H9 (cell line): ENCODE measurements around the gene ALLC. TPM values are rescaled to one million over a fixed set of nuclear protein-coding genes. Genes with fewer than 3 reads are reported as not detected.

ENCODE experiments used
- DNase-seq: peaks from one replicate; pipeline ENCODE4 v3.0.0-alpha.2; 2017
- H2AFZ ChIP-seq: one replicate; pipeline ENCODE4 v1.6.1; 2013; ENCODE audit warnings: mild to moderate bottlenecking, low read length, control low read depth, moderate library complexity
- H2AK5ac ChIP-seq: 2 replicates; pipeline ENCODE4 v1.6.1; 2013; ENCODE audit warnings: low read length, control low read depth, mixed read lengths; ENCODE audit not compliant: insufficient read length
- H2BK120ac ChIP-seq: one replicate; pipeline ENCODE4 v1.6.1; 2013; ENCODE audit warnings: low read depth, mild to moderate bottlenecking, low read length, control low read depth, inconsistent platforms; ENCODE audit not compliant: poor library complexity, severe bottlenecking
- H2BK12ac ChIP-seq: 2 replicates; pipeline ENCODE4 v1.6.1; 2013; ENCODE audit warnings: low read length, control low read depth, mixed read lengths, low read depth; ENCODE audit not compliant: insufficient read length
- H2BK15ac ChIP-seq: 2 replicates; pipeline ENCODE4 v1.6.1; 2013; ENCODE audit warnings: low read depth, low read length, control low read depth
- H2BK20ac ChIP-seq: one replicate; pipeline ENCODE4 v1.6.1; 2013; ENCODE audit warnings: low read depth, mild to moderate bottlenecking, low read length, control low read depth, inconsistent platforms; ENCODE audit not compliant: poor library complexity, severe bottlenecking
- H2BK5ac ChIP-seq: 2 replicates; pipeline ENCODE4 v1.6.1; 2013; ENCODE audit warnings: low read length, control low read depth, mixed read lengths; ENCODE audit not compliant: insufficient read length
- H3K14ac ChIP-seq: 2 replicates; pipeline ENCODE4 v1.6.1; 2013; ENCODE audit warnings: low read length, control low read depth; ENCODE audit not compliant: insufficient read depth
- H3K18ac ChIP-seq: 2 replicates; pipeline ENCODE4 v1.6.1; 2013; ENCODE audit warnings: low read depth, mild to moderate bottlenecking, mixed read lengths, low read length, control low read depth; ENCODE audit not compliant: insufficient read length
- H3K23ac ChIP-seq: 2 replicates; pipeline ENCODE4 v1.6.1; 2013; ENCODE audit warnings: low read length, control low read depth, mixed read lengths, low read depth; ENCODE audit not compliant: insufficient read length
- H3K23me2 ChIP-seq: 2 replicates; pipeline ENCODE4 v1.6.1; 2013; ENCODE audit warnings: low read depth, mild to moderate bottlenecking, mixed read lengths, low read length, control low read depth; ENCODE audit not compliant: insufficient read length, poor library complexity, severe bottlenecking
- H3K27ac ChIP-seq: 2 replicates; pipeline ENCODE4 v1.5.1; 2013; ENCODE audit warnings: low read length, control low read depth, mixed read lengths, low read depth; ENCODE audit not compliant: insufficient read length
- H3K27me3 ChIP-seq: 2 replicates; pipeline ENCODE4 v1.6.1; 2013; ENCODE audit warnings: low read length, control low read depth, inconsistent platforms; ENCODE audit not compliant: insufficient read depth
- H3K4ac ChIP-seq: 2 replicates; pipeline ENCODE4 v1.6.1; 2013; ENCODE audit warnings: low read depth, mild to moderate bottlenecking, control low read depth, inconsistent platforms, low read length, moderate library complexity
- H3K4me1 ChIP-seq: 2 replicates; pipeline ENCODE4 v1.6.1; 2013; ENCODE audit warnings: low read length, control low read depth, inconsistent platforms; ENCODE audit not compliant: insufficient read depth
- H3K4me2 ChIP-seq: 2 replicates; pipeline ENCODE4 v1.6.1; 2013; ENCODE audit warnings: low read length, control low read depth, mixed read lengths; ENCODE audit not compliant: insufficient read length, insufficient read depth
- H3K56ac ChIP-seq: 2 replicates; pipeline ENCODE4 v1.6.1; 2013; ENCODE audit warnings: low read depth, mild to moderate bottlenecking, mixed read lengths, low read length, control low read depth; ENCODE audit not compliant: insufficient read length
- H3K79me1 ChIP-seq: 2 replicates; pipeline ENCODE4 v1.6.1; 2013; ENCODE audit warnings: low read depth, mild to moderate bottlenecking, moderate library complexity, low read length, control low read depth, inconsistent platforms; ENCODE audit not compliant: insufficient read depth, poor library complexity, severe bottlenecking
- H3K79me2 ChIP-seq: 2 replicates; pipeline ENCODE4 v1.6.1; 2013; ENCODE audit warnings: low read length, control low read depth, inconsistent platforms; ENCODE audit not compliant: insufficient read depth
- H3K9ac ChIP-seq: 2 replicates; pipeline ENCODE4 v1.6.1; 2013; ENCODE audit warnings: low read length, control low read depth, mixed read lengths; ENCODE audit not compliant: insufficient read length; ENCODE audit errors: extremely low read depth
- H3K9me3 ChIP-seq: one replicate; pipeline ENCODE4 v1.6.1; 2013; ENCODE audit warnings: low read depth, low read length, inconsistent platforms; ENCODE audit not compliant: control insufficient read depth
- H3T11ph ChIP-seq: one replicate; pipeline ENCODE4 v1.6.1; 2013; ENCODE audit warnings: mild to moderate bottlenecking, low read length, control low read depth, inconsistent platforms
- H4K20me1 ChIP-seq: one replicate; pipeline ENCODE4 v1.6.1; 2013; ENCODE audit not compliant: control insufficient read depth, insufficient read length, insufficient read depth
- H4K5ac ChIP-seq: 2 replicates; pipeline ENCODE4 v1.6.1; 2013; ENCODE audit warnings: low read depth, mild to moderate bottlenecking, mixed read lengths, low read length, control low read depth; ENCODE audit not compliant: insufficient read length
- H4K8ac ChIP-seq: replicated peaks from 2 replicates; pipeline ENCODE4 v1.6.1; 2013; ENCODE audit warnings: low read length, control low read depth, mixed read lengths, low read depth; ENCODE audit not compliant: insufficient read length
- H4K91ac ChIP-seq: 2 replicates; pipeline ENCODE4 v1.6.1; 2013; ENCODE audit warnings: low read depth, mild to moderate bottlenecking, moderate library complexity, mixed read lengths, low read length, control low read depth; ENCODE audit not compliant: insufficient read length
- H3K27ac Mint-ChIP-seq, 3 experiments: 2 replicates in 2 of 3; 3 replicates in 1 of 3; pipeline ENCODE4 v1.8.0; 2020 to 2021; ENCODE audit warnings: mixed read lengths in 3 of 3, mild to moderate bottlenecking in 1 of 3, moderate library complexity in 1 of 3
- H3K27me3 Mint-ChIP-seq: 2 replicates; pipeline ENCODE4 v1.8.0; 2021; ENCODE audit warnings: low read depth, mild to moderate bottlenecking, moderate library complexity, mixed read lengths
- H3K36me3 Mint-ChIP-seq, 3 experiments: 2 replicates in 2 of 3; 3 replicates in 1 of 3; pipeline ENCODE4 v1.8.0; 2020 to 2021; ENCODE audit warnings: low read depth in 3 of 3, mixed read lengths in 3 of 3; ENCODE audit not compliant: insufficient read depth in 1 of 3
- H3K4me1 Mint-ChIP-seq, 2 experiments: 2 replicates each; pipeline ENCODE4 v1.8.0; 2020; ENCODE audit warnings: mixed read lengths in 2 of 2
- H3K4me3 Mint-ChIP-seq, 2 experiments: 2 replicates in 1 of 2; 3 replicates in 1 of 2; pipeline ENCODE4 v1.8.0; 2020 to 2021; ENCODE audit warnings: mild to moderate bottlenecking in 2 of 2, mixed read lengths in 2 of 2, moderate library complexity in 1 of 2
- H3K9me3 Mint-ChIP-seq, 2 experiments: 2 replicates in 1 of 2; 3 replicates in 1 of 2; pipeline ENCODE4 v1.8.0; 2020; ENCODE audit warnings: mild to moderate bottlenecking in 2 of 2, mixed read lengths in 2 of 2, moderate library complexity in 1 of 2
- WGBS: extraction: QIAGEN DNeasy Blood & Tissue Kit; methylation state at CpG from one replicate; pipeline ENCODE4 v1.1.7; 2013; ENCODE audit warnings: missing lambda C conversion rate, low lambda C conversion rate, mixed read lengths; ENCODE audit not compliant: insufficient read length; ENCODE audit errors: extremely low coverage; 5-methylcytosine and 5-hydroxymethylcytosine counted together
- total RNA-seq: library from RNA; stranded (reverse); gene quantifications from 2 replicates; pipeline ENCODE4 v1.2.1, GENCODE V29; 2021
- TF ChIP-seq, protein P1 (sequence below): fragments of 200-600 bp; sonication (generic); conservative IDR thresholded peaks from 3 replicates; pipeline ENCODE4 v1.8.0; 2021; ENCODE audit warnings: antibody characterized with exemption, mild to moderate bottlenecking

Gene ALLC
- total RNA-seq, 1 experiment from 2014 or later, result not detected

GRCh38 chr2:3630631-3631030 lies 27.4 kb upstream of the ALLC start:
- no peak overlapping the region for H3K4ac ChIP-seq
- Mint-ChIP-seq H3K36me3 (no peaks in the 10 kb centered on the region), H3K27me3 (peaks cover 19% of the 10 kb centered on the region), H3K4me3 (no peak overlapping the region), H3K27ac (peak overlapping the region in 1 of 3 experiments; percentile 70; a peak in 1 of 7 replicates), H3K4me1 (peaks cover 13 to 24% of the 10 kb centered on the region in 2 experiments), H3K9me3 (no peaks in the 10 kb centered on the region)
- H3K4me2 ChIP-seq, result no peak overlapping the region
- H2BK120ac ChIP-seq, result no peak overlapping the region
- H2BK20ac ChIP-seq, result no peak overlapping the region
- H3K23me2 ChIP-seq, result no peaks in the 10 kb centered on the region
- TF ChIP-seq, protein P1, sequence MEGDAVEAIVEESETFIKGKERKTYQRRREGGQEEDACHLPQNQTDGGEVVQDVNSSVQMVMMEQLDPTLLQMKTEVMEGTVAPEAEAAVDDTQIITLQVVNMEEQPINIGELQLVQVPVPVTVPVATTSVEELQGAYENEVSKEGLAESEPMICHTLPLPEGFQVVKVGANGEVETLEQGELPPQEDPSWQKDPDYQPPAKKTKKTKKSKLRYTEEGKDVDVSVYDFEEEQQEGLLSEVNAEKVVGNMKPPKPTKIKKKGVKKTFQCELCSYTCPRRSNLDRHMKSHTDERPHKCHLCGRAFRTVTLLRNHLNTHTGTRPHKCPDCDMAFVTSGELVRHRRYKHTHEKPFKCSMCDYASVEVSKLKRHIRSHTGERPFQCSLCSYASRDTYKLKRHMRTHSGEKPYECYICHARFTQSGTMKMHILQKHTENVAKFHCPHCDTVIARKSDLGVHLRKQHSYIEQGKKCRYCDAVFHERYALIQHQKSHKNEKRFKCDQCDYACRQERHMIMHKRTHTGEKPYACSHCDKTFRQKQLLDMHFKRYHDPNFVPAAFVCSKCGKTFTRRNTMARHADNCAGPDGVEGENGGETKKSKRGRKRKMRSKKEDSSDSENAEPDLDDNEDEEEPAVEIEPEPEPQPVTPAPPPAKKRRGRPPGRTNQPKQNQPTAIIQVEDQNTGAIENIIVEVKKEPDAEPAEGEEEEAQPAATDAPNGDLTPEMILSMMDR, result no peak
- no CpG with 5 or more reads among the region's 7 CpGs for WGBS
- no peak overlapping the region for H3K18ac ChIP-seq
- H2AK5ac ChIP-seq, result no peak overlapping the region
- no peaks in the 10 kb centered on the region for H3K79me2 ChIP-seq
- no peak for DNase-seq
- H3K4me1 ChIP-seq, result no peaks in the 10 kb centered on the region
- H3K27me3 ChIP-seq, result no peaks in the 10 kb centered on the region
- no peak overlapping the region for H2AFZ ChIP-seq
- H3K9me3 ChIP-seq, result no peaks in the 10 kb centered on the region
- no peak overlapping the region for H4K5ac ChIP-seq
- no peak overlapping the region for H2BK12ac ChIP-seq
- H3K27ac ChIP-seq, result no peak overlapping the region
- no peak overlapping the region for H3T11ph ChIP-seq
- no peak overlapping the region for H3K23ac ChIP-seq
- no peak overlapping the region for H2BK15ac ChIP-seq
- H4K91ac ChIP-seq, result no peak overlapping the region
- H4K20me1 ChIP-seq, result no peaks in the 10 kb centered on the region
- H3K14ac ChIP-seq, result no peak overlapping the region
- no peak overlapping the region for H3K9ac ChIP-seq
- no peak overlapping the region for H2BK5ac ChIP-seq
- no peak overlapping the region for H4K8ac ChIP-seq
- H3K79me1 ChIP-seq, result no peaks in the 10 kb centered on the region
- no peak overlapping the region for H3K56ac ChIP-seq
